ENCODE data around the gene NACC1. TPM values are rescaled to one million over a fixed set of nuclear protein-coding genes. Genes with fewer than 3 reads are reported as not detected.

NACC1 gene
- total RNA-seq, 1 donor from 2014 or later, result 62.1 TPM

GRCh38 chr19:13129384-13129783, 11.3 kb downstream of the NACC1 start:
- intact Hi-C loops (cut with micrococcal nuclease), result no loop called here
- no peak for TF ChIP-seq CTCF (IDR thresholded peaks at IDR 0.05)
- ChIA-PET CTCF (no interaction called here), POLR2A (interaction anchor here (1.2 kb wide), 1 partner anchor 12 kb away, joined by 3 read pairs; the partner anchor contains the start of gene NACC1)
- Mint-ChIP-seq H3K36me3 (ENCODE audit: low read depth) (peaks cover 19% of the 10 kb centered on the region), H3K4me1 (peaks cover 17% of the 10 kb centered on the region), H3K27ac (no peak overlapping the region), H3K27me3 (no peaks in the 10 kb centered on the region), H3K4me3 (no peak overlapping the region), H3K9me3 (no peaks in the 10 kb centered on the region)
- DNase-seq (no peak), ATAC-seq (ENCODE audit: low read depth) (no peak)

GRCh38 chr19:13130886-13131490, 12.9 kb downstream of the NACC1 start:
- H3K27ac Mint-ChIP-seq, result no peak overlapping the region
- peaks cover 17% of the 10 kb centered on the region for H3K4me1 Mint-ChIP-seq
- H3K4me3 Mint-ChIP-seq, result no peak overlapping the region

GRCh38 chr19:13132471-13133180, 14.6 kb downstream of the NACC1 start:
- Mint-ChIP-seq H3K27ac (no peak overlapping the region), H3K9me3 (no peaks in the 10 kb centered on the region), H3K27me3 (no peaks in the 10 kb centered on the region), H3K36me3 (ENCODE audit: low read depth) (peaks cover 38% of the 10 kb centered on the region), H3K4me1 (peaks cover 15% of the 10 kb centered on the region), H3K4me3 (no peak overlapping the region)
- DNase-seq (no peak), ATAC-seq (ENCODE audit: low read depth) (no peak)
- POLR2A ChIA-PET, result interaction anchor here (1.4 kb wide), 1 partner anchor 14 kb away, joined by 4 read pairs; the partner anchor contains the start of gene NACC1
- TF ChIP-seq CTCF (IDR thresholded peaks at IDR 0.05), result no peak
- CTCF ChIA-PET, result interaction anchor here (1.7 kb wide), 1 partner anchor 62 kb away, joined by 4 read pairs; no protein-coding TSS in a partner anchor
- intact Hi-C loops (cut with micrococcal nuclease), result no loop called here

More at GRCh38 chr19:13130886-13131490, 12.9 kb downstream of the NACC1 start:
- Mint-ChIP-seq H3K36me3 (ENCODE audit: low read depth) (peaks cover 30% of the 10 kb centered on the region), H3K9me3 (no peaks in the 10 kb centered on the region), H3K27me3 (no peaks in the 10 kb centered on the region)
- ChIA-PET POLR2A (interaction anchor here (0.6 kb wide), 2 partner anchors 10 to 39 kb away, joined by 3 read pairs; no protein-coding TSS in a partner anchor), CTCF (interaction anchor here (1.7 kb wide), 1 partner anchor 64 kb away, joined by 4 read pairs; no protein-coding TSS in a partner anchor)
- intact Hi-C loops (cut with micrococcal nuclease), result no loop called here
- ATAC-seq (ENCODE audit: low read depth) (no peak), DNase-seq (no peak)
- TF ChIP-seq CTCF (IDR thresholded peaks at IDR 0.05), result no peak

- no peak for TF ChIP-seq CTCF (IDR thresholded peaks at IDR 0.05)
- DNase-seq (no peak), ATAC-seq (ENCODE audit: low read depth) (no peak)
- H3K36me3 Mint-ChIP-seq (ENCODE audit: low read depth), result peaks cover 45% of the 10 kb centered on the region
- H3K4me1 Mint-ChIP-seq, result peaks cover 11% of the 10 kb centered on the region
- no peak overlapping the region for H3K27ac Mint-ChIP-seq
- ChIA-PET CTCF (no interaction called here), POLR2A (interaction anchor here (1.4 kb wide), 1 partner anchor 15 kb away, joined by 4 read pairs; the partner anchor contains the start of gene NACC1)
- no peaks in the 10 kb centered on the region for H3K27me3 Mint-ChIP-seq
- no peaks in the 10 kb centered on the region for H3K9me3 Mint-ChIP-seq
- no peak overlapping the region for H3K4me3 Mint-ChIP-seq
- intact Hi-C loops (cut with micrococcal nuclease), result no loop called here
These were observed 15.3 kb downstream of the NACC1 start for GRCh38 chr19:13133241-13133870.

- TF ChIP-seq CTCF (IDR thresholded peaks at IDR 0.05), result no peak
- Mint-ChIP-seq H3K4me1 (peaks cover 8% of the 10 kb centered on the region), H3K27ac (no peak overlapping the region), H3K4me3 (no peak overlapping the region), H3K27me3 (no peaks in the 10 kb centered on the region), H3K9me3 (no peaks in the 10 kb centered on the region), H3K36me3 (ENCODE audit: low read depth) (peaks cover 51% of the 10 kb centered on the region)
- ATAC-seq (ENCODE audit: low read depth) (no peak), DNase-seq (no peak)
- ChIA-PET POLR2A (interaction anchor here (0.6 kb wide), 1 partner anchor 14 kb away, joined by 3 read pairs; no protein-coding TSS in a partner anchor), CTCF (no interaction called here)
- intact Hi-C loops (cut with micrococcal nuclease), result no loop called here
These were observed 16.6 kb downstream of the NACC1 start for GRCh38 chr19:13134626-13135025.
